Measurements from ENCODE around the gene SLC2A5.
A peak's percentile ranks its signal among the peaks of the same experiment; 100 is the strongest.
"Not testable (repeated sequence)": the region's sequence is repeated elsewhere in the genome, so short reads cannot be mapped to it uniquely, and the experiment has no call there.

SLC2A5 gene

GRCh38 chr1:9005395-9005708 is 64.1 kb downstream of the SLC2A5 start:
- no peak for DNase-seq (ENCODE audit: low read depth)

- peak; percentile 25 for DNase-seq (ENCODE audit: low read depth)
Observed at GRCh38 chr1:9004700-9005394, 64.6 kb downstream of the SLC2A5 start.

GRCh38 chr1:9004031-9004699 is 65.3 kb downstream of the SLC2A5 start:
- no peak for DNase-seq (ENCODE audit: low read depth)

- DNase-seq (ENCODE audit: low read depth), result not testable (repeated sequence)
Observed at GRCh38 chr1:9002215-9002560, 67.2 kb downstream of the SLC2A5 start.

DNA sequence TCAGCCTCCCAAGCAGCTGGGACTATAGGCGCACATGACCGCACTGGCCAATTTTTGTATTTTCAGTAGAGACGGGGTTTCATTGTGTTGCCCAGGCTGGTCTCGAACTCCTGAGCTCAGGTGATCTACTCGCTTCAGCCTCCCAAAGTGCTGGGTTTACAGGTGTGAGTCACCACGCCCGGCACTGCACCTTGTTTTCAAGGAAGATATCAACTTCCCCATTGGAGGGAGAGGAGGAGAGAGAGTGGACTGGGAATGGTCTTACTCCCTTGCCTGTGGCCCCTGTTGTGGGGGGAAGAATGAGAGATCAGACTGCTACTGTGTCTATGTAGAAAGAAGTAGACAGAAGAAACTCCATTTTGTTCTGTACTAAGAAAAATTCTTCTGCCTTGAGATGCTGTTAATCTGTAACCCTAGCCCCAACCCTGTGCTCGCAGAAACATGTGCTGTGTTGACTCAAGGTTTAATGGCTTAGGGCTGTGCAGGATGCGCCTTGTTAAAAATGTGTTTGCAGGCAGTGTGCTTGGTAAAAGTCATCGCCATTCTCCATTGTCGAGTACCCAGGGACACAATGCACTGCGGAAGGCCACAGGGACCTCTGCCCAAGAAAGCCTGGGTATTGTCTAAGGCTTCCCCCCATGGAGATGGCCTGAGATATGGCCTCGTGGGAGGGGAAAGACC is 67.8 kb downstream of the SLC2A5 start:
- not testable (repeated sequence) for DNase-seq (ENCODE audit: low read depth)

DNA sequence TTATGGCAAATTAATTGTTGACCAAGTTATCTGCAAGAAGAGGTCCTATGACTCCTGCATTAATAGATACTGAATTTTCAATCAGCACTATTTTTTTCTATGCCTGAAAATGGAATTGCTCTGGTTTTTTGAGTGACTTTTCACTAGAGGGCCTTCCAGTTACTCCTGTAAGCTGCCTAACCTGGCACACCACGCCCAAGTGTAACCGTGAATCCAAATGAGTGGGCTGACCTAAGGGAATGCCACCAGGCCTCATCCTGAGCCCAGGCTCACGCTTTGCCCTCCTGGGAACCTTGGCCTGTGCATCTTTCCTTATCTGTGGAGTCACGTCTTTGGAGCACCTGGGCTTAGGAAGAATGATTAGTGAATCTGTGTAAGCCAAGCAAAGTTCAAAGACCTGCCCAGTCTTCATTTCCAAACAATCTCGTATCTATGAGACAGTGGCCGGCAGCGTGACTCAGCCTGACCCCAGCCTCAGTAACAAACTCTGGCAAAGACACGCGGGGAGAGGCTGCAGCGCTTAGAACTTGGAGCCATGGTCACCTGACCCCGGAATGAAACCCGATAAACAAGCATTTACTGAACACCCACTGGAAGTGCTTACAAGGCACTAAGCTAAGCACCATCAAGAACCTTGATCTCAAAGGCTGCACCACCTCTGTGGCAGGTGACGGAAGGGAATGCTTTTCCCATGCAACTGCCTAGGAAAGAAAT is 75.3 kb downstream of the SLC2A5 start:
- not testable (repeated sequence) for DNase-seq (ENCODE audit: low read depth)

- DNase-seq (ENCODE audit: low read depth), result no peak
Observed at GRCh38 chr1:8992936-8993687, 76.3 kb downstream of the SLC2A5 start.

- no peak for DNase-seq (ENCODE audit: low read depth)
Observed at GRCh38 chr1:8989821-8990220, 79.6 kb downstream of the SLC2A5 start.

DNA sequence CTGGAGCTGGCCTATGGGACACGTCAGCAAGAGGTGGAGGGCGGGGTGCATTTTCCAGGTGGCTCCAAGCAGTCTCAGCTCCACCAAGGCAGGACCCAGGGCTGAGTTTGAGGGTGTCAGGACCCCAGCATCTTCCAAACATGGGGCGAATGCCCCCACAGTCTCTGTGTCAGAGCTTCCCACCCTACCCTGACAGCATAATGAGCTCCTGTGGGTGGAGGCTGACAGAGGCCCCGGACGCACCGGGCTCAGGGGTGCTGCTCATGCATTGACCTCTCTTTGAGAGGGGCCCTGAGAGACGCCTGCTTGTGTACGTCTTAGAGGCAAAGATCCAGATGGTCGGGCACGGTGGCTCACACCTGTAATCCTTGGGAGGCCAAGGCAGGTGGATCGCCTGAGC is 80.4 kb downstream of the SLC2A5 start:
- DNase-seq (ENCODE audit: low read depth), result no peak

GRCh38 chr1:8988618-8988967 is 80.8 kb downstream of the SLC2A5 start:
- no peak for DNase-seq (ENCODE audit: low read depth)

DNA sequence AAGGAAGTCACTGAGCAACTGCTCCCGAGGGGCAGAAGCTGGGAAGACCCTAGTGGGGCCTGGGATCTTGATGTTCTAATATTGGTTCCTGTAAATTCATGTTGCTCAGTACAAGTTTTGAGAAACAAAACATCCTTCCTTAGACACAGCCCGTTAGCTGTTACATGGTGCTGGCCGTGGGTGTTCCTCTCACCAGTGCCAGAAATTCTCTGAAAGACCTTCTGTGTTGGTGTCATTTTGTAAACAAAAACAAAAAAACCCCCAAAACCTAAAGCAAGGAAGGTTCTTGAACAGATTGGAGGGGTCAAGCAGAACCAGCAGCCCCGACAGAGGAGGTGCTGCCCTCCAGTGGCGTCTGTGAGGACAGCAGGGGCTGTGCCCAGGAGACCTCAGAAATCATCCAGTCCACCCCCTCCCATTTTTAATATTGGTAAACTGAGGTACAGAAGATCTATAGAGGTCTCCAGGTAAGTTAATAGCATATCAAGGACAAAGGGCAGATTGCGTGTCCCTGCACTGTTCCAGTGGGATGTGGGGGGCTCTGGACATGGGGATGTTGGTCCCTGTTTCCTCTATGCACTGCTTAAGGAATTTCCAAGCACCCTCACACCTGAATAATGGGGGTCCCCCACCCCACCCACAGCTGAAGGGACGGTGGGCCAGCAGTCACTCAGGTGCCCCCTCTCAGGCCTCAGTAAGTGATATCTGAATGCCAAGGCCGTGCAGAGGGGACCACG is 81.4 kb downstream of the SLC2A5 start:
- DNase-seq (ENCODE audit: low read depth), result no peak

- DNase-seq (ENCODE audit: low read depth), result no peak
Observed at GRCh38 chr1:8986814-8987190, 82.6 kb downstream of the SLC2A5 start.

- DNase-seq (ENCODE audit: low read depth), result no peak
Observed at GRCh38 chr1:8985915-8986813, 83.3 kb downstream of the SLC2A5 start.

All from T-helper 22 cell (primary cell).